CD4-positive, alpha-beta T cell treated with Interleukin-21 for 1 hour (primary cell): ENCODE data around the gene LAMB2.

Source experiments
- DNase-seq: peaks from one replicate; pipeline ENCODE4 v3.0.0-alpha.2; 2020

The LAMB2 gene

DNA sequence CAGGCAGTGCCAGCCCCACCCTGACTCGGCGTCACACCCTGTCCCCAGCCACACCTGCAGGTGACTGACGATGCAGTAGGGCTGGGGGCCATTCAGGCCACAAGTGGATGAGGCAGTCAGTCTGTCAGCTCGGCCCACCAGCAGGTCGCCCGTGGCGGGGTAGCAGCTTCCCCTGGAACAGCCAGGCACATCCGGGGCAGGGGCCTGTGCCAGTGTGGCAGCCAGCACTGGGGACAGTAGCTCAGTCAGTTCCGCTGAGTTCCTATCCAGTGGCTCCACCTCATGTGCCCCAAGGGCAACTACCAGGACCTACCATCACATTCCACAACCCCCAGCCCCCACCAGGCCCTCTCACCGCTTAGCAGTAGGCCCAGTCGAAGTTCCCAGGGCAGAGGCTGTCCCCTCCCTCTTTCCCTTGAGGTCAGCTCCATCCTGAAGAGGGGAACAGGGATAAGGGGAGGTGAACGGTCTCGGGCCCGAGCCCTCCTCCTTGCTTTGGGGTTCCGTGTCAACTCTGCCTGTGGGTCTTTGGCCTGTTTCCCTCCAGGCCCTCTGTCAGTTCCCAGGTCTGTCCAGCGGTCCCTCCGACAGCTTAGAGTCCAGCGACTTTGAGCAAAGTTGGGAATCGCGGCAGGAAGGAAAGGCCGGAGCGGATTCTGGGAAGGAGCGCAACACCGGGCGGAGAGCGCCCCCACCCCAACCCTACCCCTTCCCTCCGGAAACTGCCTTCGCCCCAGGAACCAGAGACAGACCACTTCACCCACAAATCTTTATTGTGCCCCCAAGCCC, at the start of gene LAMB2:
TSS of gene LAMB2 (minus strand) at position 614 of the 789 bp plus-strand sequence. CDS start at position 431, 183 bp downstream.
- DNase-seq: no peak

GRCh38 chr3:49181351-49181750, 48.5 kb upstream of the LAMB2 start:
- DNase-seq: no peak

- DNase-seq: no peak
Measured at GRCh38 chr3:49180116-49180515, 47.3 kb upstream of the LAMB2 start.

DNA sequence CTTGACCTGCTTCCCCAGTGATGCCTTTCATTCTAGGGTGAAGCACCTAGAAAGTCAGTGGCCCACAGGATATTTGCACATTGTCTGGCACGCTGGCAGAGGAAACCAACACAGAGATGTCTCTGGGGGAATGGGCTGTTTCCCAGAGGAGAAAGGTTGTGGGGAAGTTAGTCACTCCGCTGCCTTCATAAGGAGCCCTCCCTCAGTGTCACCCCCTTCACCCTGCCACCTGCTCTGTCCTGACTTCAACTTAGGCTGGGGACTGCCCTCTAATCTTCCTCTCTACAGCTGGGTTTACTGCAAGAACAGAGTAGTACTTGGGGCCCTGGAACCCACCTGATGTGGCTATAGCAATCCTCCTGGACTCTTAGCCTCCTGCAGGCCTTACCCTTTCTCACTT, 44.2 kb upstream of the LAMB2 start:
- no peak for DNase-seq

GRCh38 chr3:49175530-49175929, 42.7 kb upstream of the LAMB2 start:
- no peak for DNase-seq

DNA sequence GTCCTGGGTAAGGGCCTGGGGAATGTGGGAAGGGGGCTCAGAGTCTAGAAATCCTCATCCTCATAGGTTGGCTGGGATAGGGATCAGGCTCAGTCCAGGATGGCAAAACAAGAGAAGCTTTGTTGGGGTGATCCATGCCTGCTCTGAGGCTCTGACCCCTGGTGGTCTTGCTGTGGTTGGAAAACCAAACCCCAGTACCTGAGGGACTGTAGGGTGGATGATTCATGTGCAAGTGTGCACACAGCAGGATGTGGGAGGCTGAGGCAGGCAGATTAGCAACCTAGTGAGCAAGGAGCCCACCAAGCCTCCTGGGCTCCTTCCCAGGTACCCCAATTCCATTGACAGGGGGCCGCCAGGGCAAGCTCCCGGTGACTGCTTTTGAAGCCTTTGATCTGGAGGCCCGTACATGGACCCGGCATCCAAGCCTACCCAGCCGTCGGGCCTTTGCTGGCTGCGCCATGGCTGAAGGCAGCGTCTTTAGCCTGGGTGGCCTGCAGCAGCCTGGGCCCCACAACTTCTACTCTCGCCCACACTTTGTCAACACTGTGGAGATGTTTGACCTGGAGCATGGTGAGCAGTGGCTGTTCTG, 41.6 kb upstream of the LAMB2 start:
- DNase-seq: no peak

- no peak for DNase-seq
Measured at GRCh38 chr3:49173792-49174170, 40.9 kb upstream of the LAMB2 start.

DNA sequence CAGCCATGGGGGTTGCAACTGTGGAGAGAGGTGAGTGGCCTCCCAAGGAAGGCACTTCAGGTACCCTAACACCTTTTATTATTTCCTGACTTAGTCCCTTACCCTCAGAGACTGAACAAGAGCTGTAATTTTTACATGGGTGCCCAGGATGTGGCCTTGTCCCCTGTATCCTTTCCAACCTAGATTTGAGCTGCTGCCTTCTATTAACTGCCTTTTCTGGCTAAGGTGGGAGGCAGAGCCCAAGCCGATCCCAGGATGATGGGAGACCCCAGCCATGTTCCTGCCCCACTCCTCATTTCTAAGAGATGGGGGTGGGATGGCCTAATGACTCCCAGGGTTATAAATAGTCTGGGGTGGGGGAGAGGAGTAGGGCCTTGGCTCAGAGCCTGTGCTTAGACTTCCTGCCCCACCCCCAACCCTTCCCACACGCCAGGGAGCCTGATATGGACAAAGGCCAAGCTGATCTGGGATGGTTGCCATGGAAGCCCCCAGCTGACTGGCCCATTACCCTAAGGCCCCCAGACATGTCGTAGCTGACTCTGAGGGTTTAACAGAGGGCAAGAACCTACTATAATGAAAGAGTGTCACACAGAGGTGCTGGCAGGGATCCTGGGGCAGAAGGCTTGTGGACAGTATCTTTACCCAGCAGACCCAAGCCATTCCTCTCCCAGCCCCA, 40.4 kb upstream of the LAMB2 start:
- no peak for DNase-seq

GRCh38 chr3:49172551-49173041, 39.7 kb upstream of the LAMB2 start:
- no peak for DNase-seq

DNA sequence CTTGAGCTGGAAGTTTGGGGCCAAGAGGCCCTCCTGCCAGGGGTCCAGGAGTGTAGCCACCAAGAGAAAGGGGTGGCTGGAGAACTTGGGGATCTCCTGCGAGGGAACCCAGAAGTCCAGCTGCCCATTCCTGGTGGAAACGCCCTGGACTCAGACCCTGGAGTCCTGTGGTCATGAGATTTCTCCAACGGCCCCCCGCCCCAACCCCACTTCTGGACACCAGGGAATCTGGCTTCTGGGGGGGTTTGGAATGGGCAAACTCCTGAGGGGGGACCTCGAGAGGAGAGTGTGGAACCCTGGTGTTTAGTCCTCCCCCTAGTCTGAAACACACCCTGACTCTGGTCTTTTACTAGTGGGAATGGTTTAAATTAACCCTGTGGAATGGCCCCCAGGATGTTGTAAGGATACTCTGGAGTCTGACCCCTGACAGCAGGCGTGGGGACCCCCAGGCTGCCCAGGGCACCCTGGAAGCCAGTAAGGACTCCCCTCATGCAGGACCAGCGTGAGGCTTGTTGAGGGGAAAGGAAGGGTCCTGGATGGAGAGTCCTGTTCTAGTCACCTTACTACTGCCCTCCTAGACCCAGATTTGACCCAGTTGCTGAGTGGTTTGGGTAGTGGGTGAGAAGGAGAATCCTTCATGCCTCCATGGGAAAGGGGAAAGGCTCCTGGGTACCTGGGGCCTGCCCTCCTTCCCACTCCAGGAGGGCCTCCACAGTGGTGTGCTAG, 39.1 kb upstream of the LAMB2 start:
- no peak for DNase-seq

GRCh38 chr3:49171119-49171774, 38.4 kb upstream of the LAMB2 start, which contains the start of gene KLHDC8B:
Gene KLHDC8B (plus strand): TSS chr3:49171598. CDS start chr3:49172770, 1,172 bp downstream.
- DNase-seq: peak; percentile 83

- DNase-seq: no peak
Measured at GRCh38 chr3:49170744-49171118, 37.9 kb upstream of the LAMB2 start.

DNA sequence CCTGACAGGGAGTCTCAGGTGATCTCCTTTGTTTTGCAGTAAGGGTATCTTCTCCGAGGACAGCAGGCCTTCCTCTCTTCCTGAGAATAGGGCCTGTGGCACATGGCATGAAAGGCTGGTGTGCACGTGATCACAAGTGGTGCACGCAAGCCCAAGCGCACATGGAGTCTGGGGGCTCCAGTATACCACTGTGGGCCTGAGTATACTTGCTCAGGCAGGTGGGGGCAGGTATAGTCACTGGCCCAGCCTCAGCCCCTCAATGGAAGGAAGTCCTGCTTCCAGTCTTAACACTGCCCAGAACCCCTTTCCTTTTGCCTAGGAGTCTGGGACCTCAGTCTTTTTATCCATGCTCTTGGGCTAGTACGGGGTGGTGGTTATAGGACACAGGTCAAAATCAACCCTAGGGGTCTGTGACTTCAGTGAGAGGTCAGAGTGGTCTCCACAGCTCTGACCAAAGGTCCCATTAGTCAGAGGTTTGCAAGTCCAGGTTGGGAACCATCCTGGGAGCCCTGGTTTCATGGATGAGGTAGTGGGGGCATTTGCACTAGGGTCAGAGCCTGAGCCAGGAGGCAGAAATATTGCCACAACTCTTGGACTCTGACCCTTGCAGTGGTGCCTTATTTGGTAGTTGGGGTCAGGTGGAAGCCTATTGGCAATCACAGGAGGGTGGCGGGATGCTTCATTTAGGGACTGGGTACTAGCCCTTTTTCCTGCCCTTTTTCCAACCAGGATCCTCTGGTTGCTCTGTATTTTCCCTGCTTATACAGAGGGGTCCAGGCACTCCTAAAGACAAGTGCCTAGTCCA, 34.1 kb upstream of the LAMB2 start:
- no peak for DNase-seq

- peak; percentile 81 for DNase-seq
Measured at GRCh38 chr3:49165771-49166751, 33.2 kb upstream of the LAMB2 start, which contains the start of gene CCDC71. Gene CCDC71 (minus strand): TSS chr3:49166331. CDS start chr3:49164208, 2,123 bp downstream.

DNA sequence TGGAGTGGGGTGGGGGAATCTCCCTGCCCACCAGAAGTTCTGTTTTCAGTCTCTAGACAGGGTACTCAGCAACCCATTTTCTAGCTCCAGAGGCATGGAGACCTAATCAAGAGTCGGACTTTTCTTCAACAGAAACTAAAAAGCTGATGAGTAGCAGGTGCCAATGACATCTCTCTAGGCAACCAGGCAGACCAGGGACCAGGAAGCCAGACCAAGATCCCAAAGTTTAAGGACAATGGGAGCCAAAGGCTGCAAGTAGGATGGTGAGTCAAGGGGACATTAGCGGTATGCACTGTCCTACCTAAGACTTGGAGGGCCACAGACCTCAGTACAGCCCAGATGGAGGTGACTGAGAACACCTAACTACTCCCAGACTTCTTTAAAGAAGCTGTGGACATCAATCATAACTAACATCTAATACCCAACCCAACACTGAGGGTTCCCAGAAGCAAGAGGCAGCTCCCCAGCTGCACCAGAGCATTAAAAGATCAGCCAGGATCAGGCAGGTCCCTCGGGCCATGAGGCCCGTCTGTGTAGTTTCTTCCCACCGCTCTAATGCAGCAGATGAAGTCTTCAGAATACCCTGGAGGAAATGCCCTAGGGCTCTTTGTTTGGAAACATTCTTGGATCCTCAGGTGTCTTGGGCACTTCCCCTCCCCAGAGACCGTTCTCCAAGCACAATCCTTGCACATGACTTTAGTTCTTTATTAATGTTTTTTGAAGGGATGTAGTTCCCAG, 32.3 kb upstream of the LAMB2 start:
- DNase-seq: no peak

DNA sequence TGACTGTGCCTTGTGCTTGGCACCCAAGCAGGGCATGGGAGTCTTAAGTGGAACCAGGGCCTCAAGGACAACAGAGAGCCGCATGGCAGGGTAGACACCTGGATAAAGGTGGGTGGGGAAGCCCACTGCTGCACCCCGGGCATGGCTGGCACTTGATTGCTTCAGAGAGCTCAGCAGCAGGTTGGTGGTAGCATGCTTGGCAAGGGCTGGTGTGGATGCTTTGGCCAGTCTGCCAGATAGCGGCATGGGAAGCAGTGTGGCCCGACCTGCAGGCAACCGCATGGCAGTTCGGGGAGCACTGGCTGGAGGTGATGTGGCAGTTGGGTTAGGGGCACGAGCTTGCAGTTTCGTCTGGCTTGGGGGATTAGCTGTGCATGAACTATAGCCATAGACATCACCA, 30.8 kb upstream of the LAMB2 start:
- no peak for DNase-seq

DNA sequence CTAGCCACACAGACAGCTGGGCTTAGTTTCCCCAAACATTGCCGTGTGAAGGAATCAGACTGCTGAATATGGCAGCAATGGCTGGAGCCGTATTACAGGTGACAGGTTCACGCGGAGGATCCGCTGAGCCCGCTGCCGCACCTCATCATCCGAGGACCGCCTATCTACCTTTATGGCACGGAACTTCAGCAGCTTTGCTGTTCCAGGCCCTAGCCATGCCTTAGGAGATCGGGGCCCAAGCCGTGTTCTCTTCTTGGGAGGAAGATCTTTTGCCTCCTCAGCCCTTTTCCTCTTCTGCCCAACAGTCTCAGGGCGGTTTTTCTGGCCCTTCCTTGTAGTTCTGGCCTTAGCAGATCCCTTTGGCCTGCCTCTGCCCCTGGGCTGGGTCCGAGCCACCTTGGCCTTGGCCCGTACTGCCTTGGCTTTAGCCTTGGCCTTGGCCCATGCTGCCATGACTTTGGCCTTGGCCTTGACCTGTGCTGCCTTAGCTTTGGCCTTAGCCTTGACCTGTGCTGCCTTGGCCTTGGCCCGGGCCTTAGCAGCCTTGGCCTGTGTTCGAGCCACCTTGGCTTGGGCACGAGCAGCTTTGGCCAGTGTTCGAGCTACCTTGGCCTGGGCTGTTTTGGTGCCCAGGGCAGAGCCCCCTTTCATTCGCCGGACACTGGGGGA, 30.0 kb upstream of the LAMB2 start:
- no peak for DNase-seq

DNA sequence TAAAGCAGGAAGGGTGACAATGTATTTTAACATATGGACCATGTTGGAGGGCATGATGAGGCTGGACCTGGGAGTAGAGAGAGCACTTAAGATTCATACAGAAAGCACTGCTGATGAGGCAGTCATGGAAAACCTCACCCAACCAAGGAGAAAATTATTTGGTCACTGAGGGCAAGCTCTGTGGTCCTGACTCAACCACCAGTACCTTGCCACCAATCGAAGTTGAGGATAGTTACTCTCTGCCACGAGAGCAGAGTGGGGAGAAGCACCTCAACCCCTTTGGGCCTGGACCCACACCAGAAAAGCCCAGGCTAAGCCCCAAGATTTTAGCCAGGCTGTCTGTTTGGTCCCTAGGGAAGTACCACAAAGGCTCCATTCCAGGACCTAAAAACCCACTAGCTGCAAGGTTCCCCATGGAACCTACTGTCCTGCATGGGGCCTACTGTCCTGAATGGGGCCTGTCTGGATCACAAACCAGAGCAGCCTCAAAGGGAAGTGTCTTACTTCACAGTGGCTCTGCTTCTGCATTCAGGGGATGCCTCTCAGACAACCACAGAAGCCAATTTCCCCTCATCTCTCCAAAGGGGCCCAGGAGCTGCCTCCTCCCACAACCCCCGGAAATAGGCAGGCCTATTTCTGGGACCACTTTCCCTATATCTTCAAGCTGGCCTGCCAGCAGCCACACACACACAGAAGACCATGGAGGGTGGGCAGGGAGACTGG, 29.1 kb upstream of the LAMB2 start:
- DNase-seq: no peak
